SK-N-SH (cell line): ENCODE data around the gene KCNK5. TPM values are rescaled to one million over a fixed set of nuclear protein-coding genes. Genes with fewer than 3 reads are reported as not detected.

Experiments
- CTCF ChIA-PET: fragments of 300-600, 350-600 bp; formaldehyde crosslinking; extraction: SDS; loops from one replicate; lab custom pipeline; 2021; lab: Yijun Ruan, JAX
- POLR2A ChIA-PET: fragments of 350-600 bp; sonication (Branson Sonifier 250); formaldehyde crosslinking; extraction: SDS; loops from one replicate; lab custom pipeline; 2020; ENCODE audit warnings: antibody characterized with exemption, inconsistent platforms; lab: Yijun Ruan, JAX
- DNase-seq: peaks from one replicate; pipeline ENCODE4 v3.0.0; 2012
- H2AFZ ChIP-seq: fragments of 200-600 bp; sonication (generic); 2 replicates; pipeline ENCODE4 v1.8.1; 2016; ENCODE audit warnings: antibody characterized with exemption, mild to moderate bottlenecking, low read depth
- H3F3A ChIP-seq: fragments of 200-600 bp; sonication (generic); replicated peaks from 2 replicates; pipeline ENCODE3; 2016; ENCODE audit warnings: antibody characterized with exemption, mild to moderate bottlenecking; ENCODE audit not compliant: insufficient read depth
- H3K27ac ChIP-seq, 2 experiments: fragments of 200-500 bp in 1 of 2; fragments of 200-600 bp in 1 of 2; sonication (Bioruptor generic) in 1 of 2; sonication (generic), shearing (Covaris generic) in 1 of 2; 2 replicates each; pipeline versions ENCODE4 v1.5.1 to v1.6.1; 2014 to 2016; ENCODE audit warnings: low read depth in 2 of 2, inconsistent platforms in 1 of 2, low read length in 1 of 2, mild to moderate bottlenecking in 1 of 2, mixed read lengths in 1 of 2
- H3K27me3 ChIP-seq: fragments of 200-600 bp; sonication (generic), shearing (Covaris generic); 2 replicates; pipeline ENCODE4 v1.6.1; 2016; ENCODE audit warnings: mixed run types; ENCODE audit not compliant: insufficient read depth
- H3K36me3 ChIP-seq, 2 experiments: fragments of 200-500 bp in 1 of 2; fragments of 200-600 bp in 1 of 2; sonication (Bioruptor generic) in 1 of 2; sonication (generic) in 1 of 2; replicated peaks in 1 of 2; 2 replicates each; pipeline versions ENCODE3 to v1.5.1; 2014 to 2016; ENCODE audit warnings: low read length in 1 of 2, mild to moderate bottlenecking in 1 of 2; ENCODE audit not compliant: insufficient read depth in 2 of 2, control insufficient read depth in 1 of 2
- H3K4me1 ChIP-seq, 2 experiments: fragments of 200-500 bp in 1 of 2; fragments of 200-600 bp in 1 of 2; sonication (Bioruptor generic) in 1 of 2; sonication (generic), shearing (Covaris generic) in 1 of 2; 2 replicates each; pipeline versions ENCODE4 v1.5.1 to v1.6.1; 2014 to 2016; ENCODE audit warnings: low read depth in 1 of 2, low read length in 1 of 2, mixed run types in 1 of 2; ENCODE audit not compliant: insufficient read depth in 2 of 2, control insufficient read depth in 1 of 2
- H3K4me2 ChIP-seq: fragments of 200-600 bp; sonication (generic), shearing (Covaris generic); 2 replicates; pipeline ENCODE4 v1.6.1; 2017; ENCODE audit warnings: mixed run types
- H3K4me3 ChIP-seq, 2 experiments: fragments of 200-500 bp in 1 of 2; fragments of 200-600 bp in 1 of 2; sonication (Bioruptor generic) in 1 of 2; sonication (generic), shearing (Covaris generic) in 1 of 2; 2 replicates each; pipeline versions ENCODE4 v1.5.1 to v1.8.1; 2014 to 2016; ENCODE audit warnings: low read depth in 2 of 2, inconsistent platforms in 1 of 2, low read length in 1 of 2, mild to moderate bottlenecking in 1 of 2, mixed read lengths in 1 of 2, moderate library complexity in 1 of 2
- H3K79me2 ChIP-seq: fragments of 200-600 bp; sonication (generic); 2 replicates; pipeline ENCODE4 v1.8.1; 2017; ENCODE audit warnings: mild to moderate bottlenecking; ENCODE audit not compliant: insufficient read depth
- H3K9ac ChIP-seq: fragments of 200-600 bp; sonication (generic); 2 replicates; pipeline ENCODE4 v1.6.1; 2017; ENCODE audit warnings: mixed run types
- H3K9me2 ChIP-seq: fragments of 200-600 bp; sonication (generic); 2 replicates; pipeline ENCODE4 v1.6.1; 2017; ENCODE audit warnings: mixed run types
- H3K9me3 ChIP-seq: fragments of 200-600 bp; sonication (generic); 2 replicates; pipeline ENCODE4 v1.6.1; 2017; ENCODE audit warnings: mixed run types, mild to moderate bottlenecking, moderate library complexity
- H4K20me1 ChIP-seq: fragments of 200-600 bp; sonication (generic); 2 replicates; pipeline ENCODE4 v1.6.1; 2017; ENCODE audit warnings: mild to moderate bottlenecking, mixed run types; ENCODE audit not compliant: insufficient read depth
- CHD2 ChIP-seq: fragments of 150-350 bp; IDR thresholded peaks from 2 replicates; pipeline ENCODE4 v1.6.1; 2018; ENCODE audit warnings: low read length; ENCODE audit not compliant: partially characterized antibody
- ELF1 ChIP-seq: IDR thresholded peaks from 2 replicates; pipeline ENCODE4 v1.4.0; 2012
- EP300 ChIP-seq, 2 experiments: IDR thresholded peaks; 2 replicates each; pipeline versions ENCODE4 v1.4.0 to v1.6.1; 2012; ENCODE audit warnings: borderline replicate concordance in 1 of 2, low read depth in 1 of 2, low read length in 1 of 2
- EZH2phosphoT487 ChIP-seq: fragments of 200-600 bp; sonication (generic); IDR thresholded peaks from 2 replicates; pipeline ENCODE4 v1.6.1; 2017; ENCODE audit warnings: low read depth, mixed run types, mild to moderate bottlenecking, antibody characterized with exemption, moderate library complexity, borderline replicate concordance
- FOXM1 ChIP-seq: IDR thresholded peaks from 2 replicates; pipeline ENCODE4 v1.4.0; 2012; ENCODE audit warnings: low read depth, mild to moderate bottlenecking
- GABPA ChIP-seq: IDR thresholded peaks from 2 replicates; pipeline ENCODE4 v1.4.0; 2012; ENCODE audit warnings: low read depth, mild to moderate bottlenecking
- GATA2 ChIP-seq: sonication (generic); formaldehyde crosslinking; IDR thresholded peaks from 2 replicates; pipeline ENCODE4 v1.5.0; 2020; ENCODE audit warnings: mild to moderate bottlenecking, missing genetic modification reagents
- JUND ChIP-seq: IDR thresholded peaks from 2 replicates; pipeline ENCODE4 v1.4.0; 2012
- MEF2A ChIP-seq: IDR thresholded peaks from 2 replicates; pipeline ENCODE4 v1.4.0; 2012; ENCODE audit warnings: low read depth, borderline replicate concordance
- NRF1 ChIP-seq: IDR thresholded peaks from 2 replicates; pipeline ENCODE4 v1.6.1; 2012; ENCODE audit warnings: low read depth, mild to moderate bottlenecking, low read length
- POLR2AphosphoS5 ChIP-seq: IDR thresholded peaks from 2 replicates; pipeline ENCODE4 v1.6.1; 2012; ENCODE audit warnings: low read depth, low read length
- RFX5 ChIP-seq: IDR thresholded peaks from 2 replicates; pipeline ENCODE4 v1.6.1; 2012; ENCODE audit warnings: mild to moderate bottlenecking, improper control_type of control experiment, low read length
- RXRA ChIP-seq: IDR thresholded peaks from 2 replicates; pipeline ENCODE4 v1.4.0; 2012; ENCODE audit warnings: low read depth, mild to moderate bottlenecking, borderline replicate concordance
- SMC3 ChIP-seq: IDR thresholded peaks from 2 replicates; pipeline ENCODE4 v1.6.1; 2012; ENCODE audit warnings: low read depth, low read length, improper control_type of control experiment
- TAF1 ChIP-seq: IDR thresholded peaks from 2 replicates; pipeline ENCODE4 v1.6.1; 2012; ENCODE audit warnings: low read depth, mild to moderate bottlenecking, low read length, moderate library complexity, borderline replicate concordance
- TCF12 ChIP-seq: IDR thresholded peaks from 2 replicates; pipeline ENCODE4 v1.4.0; 2012
- TEAD4 ChIP-seq: IDR thresholded peaks from 2 replicates; pipeline ENCODE4 v1.4.0; 2012; ENCODE audit warnings: mild to moderate bottlenecking, borderline replicate concordance; ENCODE audit not compliant: insufficient read depth
- YY1 ChIP-seq: IDR thresholded peaks from 2 replicates; pipeline ENCODE4 v1.4.0; 2012; ENCODE audit warnings: low read depth, mild to moderate bottlenecking
- WGBS: methylation state at CpG from one replicate; pipeline ENCODE4 v1.1.6; 2017; ENCODE audit warnings: low lambda C conversion rate; 5-methylcytosine and 5-hydroxymethylcytosine counted together
- polyA plus RNA-seq, 3 experiments: library from polyadenylated mRNA; depleted of rRNA; stranded (reverse); fragments of >200 nt; gene quantifications; 2 replicates each; pipeline ENCODE4 v1.2.3, GENCODE V29; 2012
- TF ChIP-seq, protein P1 (sequence below): fragments of 150-350 bp; IDR thresholded peaks from 2 replicates; pipeline ENCODE4 v1.6.1; 2016; ENCODE audit warnings: mild to moderate bottlenecking, low read depth, low read length
- TF ChIP-seq, protein P2 (sequence below): fragments of 150-350 bp; IDR thresholded peaks from 2 replicates; pipeline ENCODE4 v1.6.1; 2017; ENCODE audit warnings: antibody characterized with exemption, low read length, low read depth, borderline replicate concordance

Gene KCNK5
- polyA plus RNA-seq, 1 of the 3 experiments (the other 2 are of a cell fraction): not detected

- ChIA-PET POLR2A (no interaction called here), CTCF (interaction anchor here (1.0 to 2.2 kb wide), 4 partner anchors 8 to 195 kb away, joined by 3 to 9 read pairs (median 4); no protein-coding TSS in a partner anchor)
- Histone ChIP-seq H3K4me3 (no peak overlapping the region), H4K20me1 (no peaks in the 10 kb centered on the region), H3K4me2 (no peak overlapping the region), H3K36me3 (no peaks in the 10 kb centered on the region), H3K79me2 (no peaks in the 10 kb centered on the region), H3K9ac (no peak overlapping the region), H3K27me3 (no peaks in the 10 kb centered on the region), H3F3A (no peaks in the 10 kb centered on the region), H3K4me1 (peaks cover 0 to 10% of the 10 kb centered on the region in 2 experiments; a peak in 1 of 4 replicates), H3K9me2 (no peaks in the 10 kb centered on the region), H3K27ac (no peak overlapping the region), H3K9me3 (no peaks in the 10 kb centered on the region), H2AFZ (no peak overlapping the region)
- peak; percentile 54 for DNase-seq
- TF ChIP-seq POLR2AphosphoS5 (no peak), GATA2 (0 out of 2 replicates have a peak, but pooled peaks have one; percentile 44), YY1 (no peak), TAF1 (no peak), FOXM1 (no peak), EZH2phosphoT487 (no peak), MEF2A (no peak)
Measured at GRCh38 chr6:39197922-39198500, 31.3 kb downstream of the KCNK5 start.

- Histone ChIP-seq H2AFZ (no peak overlapping the region), H3K27ac (no peak overlapping the region), H3K27me3 (no peaks in the 10 kb centered on the region), H3K4me3 (no peak overlapping the region), H3K79me2 (no peaks in the 10 kb centered on the region), H3K4me2 (no peak overlapping the region), H3K9me3 (no peaks in the 10 kb centered on the region), H3K9ac (no peak overlapping the region), H3F3A (no peaks in the 10 kb centered on the region), H3K4me1 (peaks cover 0 to 10% of the 10 kb centered on the region in 2 experiments; a peak in 1 of 4 replicates), H4K20me1 (no peaks in the 10 kb centered on the region), H3K9me2 (no peaks in the 10 kb centered on the region), H3K36me3 (no peaks in the 10 kb centered on the region)
- CTCF ChIA-PET: interaction anchor here (1.0 to 2.2 kb wide), 3 partner anchors 11 to 195 kb away, joined by 3 to 9 read pairs (median 6); no protein-coding TSS in a partner anchor
- 52% methylated on average over 4 of the region's 4 CpGs for WGBS
- TF ChIP-seq RXRA (no peak), TAF1 (no peak), SMC3 (no peak), MEF2A (no peak), RFX5 (no peak), JUND (no peak), GATA2 (no peak), NRF1 (no peak), FOXM1 (no peak), CHD2 (no peak), GABPA (no peak), EP300 (IDR thresholded peaks at IDR 0.05; ENCODE audit: borderline replicate concordance in 1 of 2, low read depth in 1 of 2, low read length in 1 of 2) (no peak), EZH2phosphoT487 (no peak), TEAD4 (no peak), TCF12 (no peak), ELF1 (no peak), YY1 (no peak)
- TF ChIP-seq, protein P1, sequence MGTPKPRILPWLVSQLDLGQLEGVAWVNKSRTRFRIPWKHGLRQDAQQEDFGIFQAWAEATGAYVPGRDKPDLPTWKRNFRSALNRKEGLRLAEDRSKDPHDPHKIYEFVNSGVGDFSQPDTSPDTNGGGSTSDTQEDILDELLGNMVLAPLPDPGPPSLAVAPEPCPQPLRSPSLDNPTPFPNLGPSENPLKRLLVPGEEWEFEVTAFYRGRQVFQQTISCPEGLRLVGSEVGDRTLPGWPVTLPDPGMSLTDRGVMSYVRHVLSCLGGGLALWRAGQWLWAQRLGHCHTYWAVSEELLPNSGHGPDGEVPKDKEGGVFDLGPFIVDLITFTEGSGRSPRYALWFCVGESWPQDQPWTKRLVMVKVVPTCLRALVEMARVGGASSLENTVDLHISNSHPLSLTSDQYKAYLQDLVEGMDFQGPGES: no peak
- TF ChIP-seq, protein P2, sequence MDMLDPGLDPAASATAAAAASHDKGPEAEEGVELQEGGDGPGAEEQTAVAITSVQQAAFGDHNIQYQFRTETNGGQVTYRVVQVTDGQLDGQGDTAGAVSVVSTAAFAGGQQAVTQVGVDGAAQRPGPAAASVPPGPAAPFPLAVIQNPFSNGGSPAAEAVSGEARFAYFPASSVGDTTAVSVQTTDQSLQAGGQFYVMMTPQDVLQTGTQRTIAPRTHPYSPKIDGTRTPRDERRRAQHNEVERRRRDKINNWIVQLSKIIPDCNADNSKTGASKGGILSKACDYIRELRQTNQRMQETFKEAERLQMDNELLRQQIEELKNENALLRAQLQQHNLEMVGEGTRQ: no peak
- DNase-seq: no peak
- POLR2A ChIA-PET: no interaction called here
Measured at GRCh38 chr6:39197521-39197920, 31.8 kb downstream of the KCNK5 start.
